NCI-H345 (cell line): ENCODE measurements around the gene OXT.
A peak's percentile ranks its signal among the peaks of the same experiment; 100 is the strongest.

Source experiments
- DNase-seq: peaks from one replicate; lab custom pipeline; 2025; lab: John Stamatoyannopoulos, UW

The OXT gene

DNA sequence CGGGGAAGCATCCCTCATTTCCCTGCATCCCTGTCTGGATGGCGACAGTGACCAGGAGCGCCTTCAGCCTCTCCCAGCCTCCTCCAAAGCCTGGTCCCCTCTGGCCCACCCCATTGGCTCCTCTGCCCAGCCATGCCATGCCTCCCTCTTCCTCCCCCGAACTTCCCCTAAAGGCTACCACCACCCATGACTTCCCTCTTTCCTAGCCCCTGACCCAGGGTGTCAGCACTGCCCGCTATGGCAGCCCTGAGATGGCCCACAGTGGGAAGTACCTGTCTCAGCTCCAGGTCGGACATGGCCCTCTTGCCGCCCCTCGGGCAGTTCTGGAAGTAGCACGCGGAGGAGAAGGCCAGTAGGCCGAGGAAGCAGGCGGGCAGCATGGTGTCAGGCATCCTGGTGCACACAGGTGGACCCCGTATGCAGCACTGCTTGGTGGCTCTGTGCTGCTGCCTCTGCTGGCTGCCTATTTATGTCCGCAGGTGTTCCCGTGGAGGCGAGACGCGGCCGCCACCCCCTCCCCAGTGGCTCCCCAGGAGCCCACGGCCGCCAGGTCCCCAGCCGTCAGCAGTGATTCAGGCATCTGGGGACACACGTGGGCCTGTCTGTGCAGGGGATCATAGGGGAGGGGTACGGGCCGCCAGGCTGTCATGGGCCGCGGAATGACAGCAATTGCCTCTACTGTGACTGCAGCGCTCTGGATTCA is 13.0 kb downstream of the OXT start, which contains the start of gene AVP:
Gene AVP, minus strand, starts transcription at position 442 of the 703 bp plus-strand sequence. Its CDS starts 50 bp downstream, at position 392.
- no peak for DNase-seq

DNA sequence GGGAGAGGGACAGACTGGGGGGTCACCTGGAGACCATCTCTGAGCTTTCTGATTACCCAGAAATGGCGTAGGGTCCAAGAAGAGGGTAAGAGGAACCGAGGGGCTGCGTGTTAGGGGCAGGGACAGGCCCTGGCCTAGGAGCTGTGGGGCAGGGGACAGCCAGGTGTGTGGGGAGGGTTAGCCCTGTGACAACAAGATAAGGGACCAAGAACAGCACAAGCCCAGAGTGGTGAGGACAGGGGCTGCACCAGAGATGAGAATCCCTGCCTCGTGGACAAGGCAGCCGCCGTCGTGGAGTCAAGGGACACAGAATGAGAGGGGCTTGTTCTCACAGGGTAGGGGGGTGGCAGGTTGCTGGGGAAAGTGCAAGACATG is 13.6 kb downstream of the OXT start:
- no peak for DNase-seq

DNA sequence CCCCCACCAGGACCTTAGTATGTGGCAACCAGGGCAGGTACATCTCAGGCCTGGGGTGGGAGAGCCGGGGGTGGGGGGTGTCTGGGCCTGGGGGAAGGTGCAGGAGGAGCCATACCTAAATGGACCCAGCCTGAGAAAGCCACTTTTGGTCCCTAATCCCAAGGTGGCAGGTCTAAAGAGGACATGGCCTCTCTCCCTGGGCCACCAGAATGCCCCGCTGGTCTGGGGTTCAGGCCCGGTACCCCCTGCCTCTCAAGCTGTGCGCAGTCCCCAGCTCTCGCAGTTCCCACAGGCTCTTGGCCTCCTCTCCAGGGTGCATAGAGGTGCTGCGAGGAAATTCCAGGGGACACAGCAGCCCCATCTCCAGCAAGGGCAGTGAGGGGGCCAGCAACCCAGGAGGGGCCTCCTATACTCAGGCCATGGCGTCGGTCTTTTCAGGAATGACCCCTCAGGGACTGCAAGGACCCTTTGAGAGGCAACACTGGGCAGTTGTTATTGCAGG is 14.2 kb downstream of the OXT start:
- DNase-seq, result no peak

DNA sequence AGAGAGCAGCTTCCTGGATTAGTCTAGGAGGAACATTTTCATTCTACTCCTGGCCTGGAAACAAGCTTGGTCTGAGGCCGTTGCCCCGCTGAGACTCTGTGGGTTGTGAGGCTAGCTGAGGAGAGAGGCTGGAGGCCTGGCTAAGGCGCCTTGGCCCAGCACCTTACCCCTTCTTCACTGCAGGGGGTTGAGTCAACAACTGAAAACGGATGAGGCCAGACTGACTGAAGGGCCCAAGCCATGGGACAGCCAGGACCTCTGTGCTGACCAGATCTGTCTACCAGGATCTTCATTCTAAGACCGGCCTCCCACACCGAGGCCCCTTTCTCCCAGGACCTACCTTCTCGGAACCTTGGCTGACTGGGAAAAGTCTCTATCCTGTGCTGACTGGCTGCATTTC is 16.6 kb downstream of the OXT start:
- no peak for DNase-seq

DNA sequence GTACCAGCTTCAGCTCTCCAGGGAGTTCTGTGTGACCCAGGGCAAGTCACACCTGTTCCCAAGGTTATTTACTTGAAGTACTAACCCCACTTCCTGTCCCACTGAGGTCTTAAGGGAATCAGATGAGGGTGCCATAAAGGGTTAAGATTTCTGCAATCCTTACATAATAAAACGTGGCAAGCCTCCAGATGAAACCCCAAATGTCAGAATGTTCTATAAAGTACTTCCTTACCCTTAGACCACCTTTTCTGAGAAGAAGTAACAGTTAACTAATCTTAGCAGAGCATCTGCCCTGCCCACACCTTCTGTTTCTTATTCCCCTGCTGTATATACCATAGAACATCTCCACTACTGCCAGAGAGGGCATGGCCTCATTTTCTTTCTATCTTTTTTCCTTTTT is 19.1 kb downstream of the OXT start:
- no peak for DNase-seq

DNA sequence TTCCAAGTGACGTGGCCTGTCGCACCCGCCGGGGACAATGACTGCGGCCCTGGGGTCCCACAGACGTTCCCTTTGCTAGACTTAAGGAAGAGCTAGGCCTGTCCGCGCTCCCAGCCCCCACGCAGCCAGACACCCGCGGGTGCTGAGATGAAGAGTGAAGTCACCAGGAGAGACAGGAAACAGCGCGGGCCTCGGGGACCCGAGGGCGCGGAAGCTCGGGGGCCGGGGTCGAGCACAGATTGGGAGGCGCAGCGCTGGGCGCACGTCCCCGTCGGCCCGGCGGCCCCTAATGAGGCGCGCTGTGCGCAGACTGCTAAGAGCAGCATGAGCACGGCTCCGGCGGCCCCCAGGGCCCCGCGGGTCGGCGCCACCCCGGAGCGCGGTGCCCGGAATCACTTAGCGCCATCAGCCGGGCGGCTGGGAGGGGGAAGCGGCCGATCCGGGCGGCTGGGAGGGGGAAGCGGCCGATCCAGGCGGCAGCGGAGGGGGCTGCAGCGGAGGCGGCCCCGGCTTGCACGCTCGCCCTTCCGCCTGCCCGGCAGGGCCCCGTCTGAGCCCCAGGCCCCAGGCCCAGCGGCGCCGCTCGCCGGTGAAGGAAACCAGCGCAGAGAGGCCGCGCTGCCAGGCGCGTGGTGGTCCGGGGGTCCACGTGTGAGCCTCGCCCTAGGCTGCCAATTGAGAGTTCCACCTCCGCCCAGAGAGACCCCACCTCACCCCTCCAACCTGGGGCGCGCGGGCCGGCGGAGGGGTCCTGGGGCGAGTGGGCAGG is 21.4 kb downstream of the OXT start:
- no peak for DNase-seq

DNA sequence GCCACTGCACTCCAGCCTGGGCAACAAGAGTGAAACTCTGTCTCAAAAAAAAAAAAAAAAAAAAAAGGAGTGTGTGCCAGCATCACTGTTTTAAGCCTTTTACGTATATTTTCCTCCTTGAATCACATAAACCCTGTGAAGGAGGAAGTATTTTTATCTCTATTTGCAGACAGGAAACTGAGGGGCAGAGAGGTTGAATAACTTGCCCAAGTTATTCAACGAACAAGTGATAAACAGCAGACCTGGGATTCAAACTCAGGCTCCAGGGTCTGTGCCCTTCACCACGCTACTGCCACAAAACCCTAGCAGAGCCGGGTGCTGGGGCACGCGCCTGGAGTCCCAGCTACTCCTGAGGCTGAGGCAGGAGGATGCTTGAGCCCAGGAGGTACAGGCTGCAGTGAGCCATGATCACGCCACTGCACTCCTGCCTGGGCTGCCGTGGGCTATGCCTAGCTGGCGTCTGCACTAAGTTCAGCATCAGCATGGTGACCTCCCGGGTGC is 22.5 kb downstream of the OXT start:
- no peak for DNase-seq

DNA sequence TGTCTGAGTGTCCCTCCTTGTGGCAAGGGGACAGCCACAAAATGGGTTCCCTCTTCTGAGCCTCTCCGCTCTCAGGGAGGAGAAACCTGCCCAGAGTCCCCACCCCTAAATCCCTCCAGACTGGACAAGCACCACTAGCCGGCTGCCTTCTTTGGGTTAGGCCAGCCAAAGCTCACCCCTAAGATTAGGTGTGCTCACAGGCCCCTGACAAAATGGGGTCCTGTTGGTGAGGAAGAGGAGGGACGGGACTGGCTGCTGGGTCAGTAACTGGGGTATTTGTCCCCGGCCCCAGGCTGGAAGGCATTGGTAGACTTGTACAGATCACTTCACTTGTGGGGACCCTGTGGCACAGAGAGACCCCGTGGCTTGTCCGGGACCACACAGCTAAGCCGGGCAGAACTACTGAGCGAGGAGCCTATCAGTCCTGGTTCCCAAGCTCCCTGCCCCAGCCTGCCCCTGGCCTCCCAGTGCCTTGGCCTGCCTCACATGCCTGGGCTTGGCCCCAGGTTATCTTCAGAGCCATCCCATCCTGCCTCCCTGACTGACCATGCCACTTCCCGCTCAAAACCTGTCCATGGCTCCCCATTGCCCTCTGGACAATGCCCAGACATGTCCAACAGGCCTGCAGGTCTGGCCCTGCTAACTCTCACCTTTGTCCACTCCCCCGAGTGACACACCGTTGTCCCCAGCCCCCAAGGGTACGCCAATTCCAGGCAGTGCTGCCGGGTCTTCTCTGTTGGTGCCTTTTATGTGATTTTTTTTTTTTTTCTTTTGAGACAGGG is 23.6 kb downstream of the OXT start:
- DNase-seq, result no peak

DNA sequence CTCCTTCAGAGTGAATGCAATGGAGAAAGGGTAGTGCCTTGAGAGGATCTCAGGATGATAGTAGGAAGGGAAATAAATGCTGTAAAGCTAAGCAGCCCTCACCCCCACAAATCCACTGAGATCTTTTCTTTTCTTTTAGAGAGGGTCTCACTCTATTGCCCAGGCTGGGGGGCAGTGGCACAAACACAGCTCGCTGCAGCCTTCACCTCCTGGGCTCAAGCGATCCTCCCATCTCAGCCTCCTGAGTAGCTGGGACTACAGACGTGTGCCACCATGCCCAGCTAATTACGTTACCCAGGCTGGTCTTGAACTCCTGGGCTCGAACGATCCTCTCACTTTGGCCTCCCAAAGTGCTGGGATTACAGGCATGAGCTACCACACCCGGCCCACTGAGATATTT is 29.1 kb downstream of the OXT start:
- DNase-seq, result no peak

DNA sequence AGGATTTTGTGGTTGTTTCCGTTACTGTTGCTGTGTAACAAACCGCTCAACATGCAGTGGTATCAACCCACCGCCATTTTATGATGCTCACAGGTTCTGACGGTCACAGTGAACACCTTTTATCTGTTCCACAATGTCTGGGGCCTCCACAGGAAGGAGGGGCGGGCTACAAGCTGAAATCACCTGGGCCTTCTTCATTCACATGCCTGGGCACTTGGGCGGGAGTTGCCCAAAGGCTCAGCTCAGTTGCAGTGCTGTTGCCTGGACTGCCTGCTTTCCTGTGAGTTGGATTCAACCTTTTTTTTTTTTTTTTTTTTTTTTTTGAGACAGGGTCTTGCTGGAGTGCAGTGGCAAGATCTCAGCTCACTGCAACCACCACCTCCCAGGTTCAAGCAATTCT is 29.8 kb downstream of the OXT start:
- no peak for DNase-seq

DNA sequence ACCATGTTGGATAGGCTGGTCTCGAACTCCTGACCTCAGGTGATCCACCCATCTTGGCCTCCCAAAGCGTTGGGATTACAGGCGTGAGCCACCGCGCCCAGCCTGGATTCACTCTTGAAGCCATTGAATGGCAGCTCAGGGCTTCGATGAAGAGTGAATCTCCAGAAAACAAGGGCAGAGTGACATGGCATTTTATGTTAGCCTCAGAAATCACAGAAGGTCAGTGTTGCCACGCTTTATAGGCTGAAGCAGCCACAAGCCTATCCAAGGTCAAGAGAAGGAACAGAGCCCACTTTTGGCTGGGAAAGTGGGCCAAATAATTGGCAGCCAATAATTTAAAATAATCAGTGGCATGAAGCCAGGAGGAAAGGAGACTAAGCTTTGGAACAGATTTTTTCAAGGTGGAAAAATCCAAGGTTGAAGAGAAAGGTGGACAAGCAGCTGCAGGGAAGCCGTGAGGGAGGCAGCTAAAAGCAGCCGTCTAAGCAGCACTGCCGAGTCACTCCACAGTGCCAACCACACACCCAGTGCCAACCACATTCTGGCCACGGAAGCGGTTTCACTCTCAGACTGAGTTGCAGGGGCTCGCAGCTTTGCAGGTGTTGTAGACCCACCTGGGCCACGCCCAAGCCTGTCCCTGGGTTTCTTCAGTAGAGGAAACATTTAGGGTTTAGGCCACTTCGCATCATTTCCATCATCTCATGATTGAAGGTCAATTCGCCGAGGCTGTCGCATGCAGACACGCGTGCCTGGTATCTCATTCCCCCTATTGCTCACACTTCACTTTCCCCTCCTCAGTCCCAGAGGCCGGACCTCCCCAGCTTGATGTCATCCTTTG is 30.5 kb downstream of the OXT start:
- DNase-seq, result no peak

DNA sequence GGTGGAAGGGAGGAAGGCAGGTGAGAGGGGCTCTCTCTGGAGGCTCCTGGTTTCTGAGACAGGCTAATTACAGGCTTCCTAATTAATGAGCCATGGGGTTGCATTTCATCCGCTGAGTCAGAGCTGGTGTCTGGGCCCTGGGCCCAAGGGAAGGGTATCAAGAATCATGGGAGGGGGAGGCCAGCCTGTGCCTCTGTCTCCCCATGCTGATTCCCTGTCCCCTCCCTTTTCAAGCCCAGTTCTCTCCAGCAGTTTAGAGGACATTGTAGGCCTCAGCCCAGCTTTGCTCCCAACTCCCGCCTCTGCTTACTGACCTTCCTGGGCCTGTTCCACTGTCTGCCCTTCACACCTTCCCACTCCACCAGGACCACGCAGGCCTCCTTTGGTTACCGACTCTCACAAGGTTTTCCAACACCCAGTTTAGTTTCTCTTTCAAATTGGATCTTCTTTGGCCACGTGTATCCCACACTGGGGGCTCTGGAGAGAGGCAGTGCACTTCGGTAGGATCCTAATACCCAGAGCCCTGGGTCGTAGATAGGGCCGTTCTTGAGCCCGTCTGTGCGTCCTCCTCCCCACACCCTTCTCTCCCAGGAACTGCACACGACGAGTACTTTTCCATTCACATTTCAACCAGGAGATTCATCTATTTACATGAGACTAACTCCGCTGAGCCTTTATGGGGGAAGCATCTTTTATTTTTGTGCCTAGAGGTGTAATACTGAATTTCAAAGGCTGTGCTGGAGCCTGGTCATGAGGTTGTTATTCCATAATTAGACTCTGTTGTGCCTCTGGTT is 31.4 kb downstream of the OXT start:
- DNase-seq, result peak; percentile 19

DNA sequence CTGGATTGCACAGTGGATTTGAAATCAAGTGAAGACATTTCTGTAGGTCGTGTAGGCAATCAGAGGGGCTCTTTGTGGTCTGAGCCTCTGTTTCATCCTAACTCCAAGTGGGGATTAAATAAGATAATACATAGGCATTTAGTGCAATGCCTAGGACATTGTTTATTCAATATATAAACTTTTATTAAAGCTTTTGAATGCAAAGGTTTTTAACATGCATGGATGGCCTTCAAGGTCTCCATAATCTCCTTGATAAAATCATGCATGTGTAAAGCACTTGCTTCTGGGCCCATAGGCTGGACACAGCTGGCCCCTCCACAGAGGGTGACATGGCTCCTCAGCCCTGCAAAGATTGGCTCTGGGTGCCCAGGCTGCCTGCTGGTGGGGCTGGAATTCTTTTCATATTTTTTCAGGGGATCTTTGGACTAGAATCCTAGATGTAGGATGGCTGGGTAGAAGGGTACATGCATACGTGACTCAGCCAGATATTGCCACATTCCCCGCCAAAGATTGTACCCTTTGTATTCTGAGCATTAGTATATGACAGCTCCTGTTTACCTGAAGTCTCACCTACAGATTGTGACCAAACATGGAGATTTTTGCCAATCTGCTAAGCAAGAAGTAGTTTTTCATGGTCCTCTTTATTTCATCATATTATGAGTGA is 32.1 kb downstream of the OXT start:
- DNase-seq, result no peak

DNA sequence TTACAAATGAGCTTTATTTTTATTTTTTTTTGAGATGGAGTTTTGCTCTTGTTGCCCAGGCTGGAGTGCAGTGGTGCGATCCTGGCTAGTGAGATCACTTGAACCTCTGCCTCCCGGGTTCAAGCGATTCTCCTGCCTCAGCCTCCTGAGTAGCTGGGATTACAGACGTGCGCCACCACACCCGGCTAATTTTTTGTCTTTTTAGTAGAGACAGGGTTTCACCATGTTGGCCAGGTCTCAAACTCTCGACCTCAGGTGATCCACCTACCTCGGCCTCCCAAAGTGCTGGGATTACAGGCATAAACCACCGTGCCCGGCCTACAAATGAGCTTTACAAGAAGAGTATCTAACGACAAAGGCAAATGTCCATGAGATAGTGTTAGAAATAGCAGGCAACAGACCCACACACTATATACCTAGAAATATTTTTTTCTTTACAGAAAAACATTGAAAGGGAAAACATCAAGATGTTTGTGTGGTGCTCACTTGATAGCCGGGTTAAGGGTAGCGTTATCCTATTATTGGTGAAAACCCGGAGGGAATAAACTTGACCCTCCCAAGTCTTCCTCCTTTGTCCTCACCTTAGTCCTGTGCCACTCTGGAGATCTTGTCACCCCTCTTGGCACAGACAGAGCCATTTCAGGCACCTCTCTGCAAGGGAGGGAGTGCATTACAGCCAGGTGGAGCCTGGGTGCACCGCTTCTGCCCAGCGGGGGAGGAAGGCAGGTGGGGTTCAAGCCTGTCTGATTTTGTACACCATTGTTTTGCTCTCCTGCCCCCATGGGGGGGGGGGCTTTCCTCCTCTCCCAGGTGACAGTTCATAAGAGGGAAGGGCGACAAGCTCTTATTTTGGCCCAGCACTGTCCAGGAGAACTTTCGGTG is 34.1 kb downstream of the OXT start:
- peak; percentile 87 for DNase-seq

DNA sequence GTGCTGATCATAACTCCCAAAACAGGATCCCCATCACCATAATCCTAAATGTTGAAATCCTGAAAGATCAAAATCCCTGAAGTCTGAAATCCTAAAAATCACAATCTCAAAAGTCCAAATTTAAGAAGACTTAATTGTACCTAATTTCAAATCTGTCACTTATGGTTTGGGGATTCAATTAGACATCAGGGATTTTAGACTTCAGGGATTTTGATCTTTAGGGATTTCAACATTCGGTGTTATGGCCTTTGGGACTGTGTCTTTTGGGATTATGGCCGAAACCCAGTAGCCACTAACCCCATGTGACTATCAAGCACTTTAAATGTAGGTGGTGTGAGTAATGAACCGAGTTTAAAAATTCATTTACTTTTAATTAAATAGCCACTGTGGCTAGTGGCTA is 34.8 kb downstream of the OXT start:
- DNase-seq, result no peak

DNA sequence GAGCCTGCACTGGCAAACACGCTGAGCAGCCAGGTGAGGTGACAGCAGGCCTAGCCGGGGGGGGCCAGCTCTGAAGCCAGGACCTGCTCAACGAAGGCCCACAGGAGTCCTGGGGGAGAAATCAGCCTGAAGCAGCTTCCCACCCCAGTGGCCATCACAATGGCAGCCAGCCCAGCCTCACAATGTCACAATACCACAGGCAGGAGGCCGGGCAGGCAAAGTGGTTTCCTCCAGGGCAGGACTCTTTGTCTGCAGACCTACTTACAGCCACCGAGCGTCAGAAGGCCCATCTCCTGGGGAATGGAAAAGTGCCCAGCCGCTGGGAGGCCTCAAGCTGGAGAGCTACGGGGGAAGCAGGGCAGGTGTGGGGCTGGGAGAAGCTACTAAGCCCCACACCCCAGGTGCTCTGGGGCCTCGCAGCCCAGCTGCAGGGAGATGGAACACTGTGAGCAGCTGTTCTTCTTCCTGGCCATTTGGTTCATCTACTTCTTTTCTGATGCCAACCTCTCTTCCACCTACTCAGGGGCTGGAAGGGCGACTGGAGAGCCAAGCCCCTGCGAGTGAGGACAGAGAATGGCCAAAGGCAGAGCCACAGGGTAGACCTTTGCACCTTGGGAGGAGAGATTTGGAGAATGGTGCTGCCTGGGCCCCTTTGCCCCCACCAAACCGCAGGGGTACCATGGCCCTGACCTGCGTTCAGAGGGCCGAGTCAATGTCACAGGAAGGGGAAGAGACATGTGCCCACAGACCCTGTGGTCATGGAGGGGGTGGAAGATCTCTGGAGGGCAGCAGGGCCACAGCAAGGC is 35.4 kb downstream of the OXT start:
- DNase-seq, result peak; percentile 98

DNA sequence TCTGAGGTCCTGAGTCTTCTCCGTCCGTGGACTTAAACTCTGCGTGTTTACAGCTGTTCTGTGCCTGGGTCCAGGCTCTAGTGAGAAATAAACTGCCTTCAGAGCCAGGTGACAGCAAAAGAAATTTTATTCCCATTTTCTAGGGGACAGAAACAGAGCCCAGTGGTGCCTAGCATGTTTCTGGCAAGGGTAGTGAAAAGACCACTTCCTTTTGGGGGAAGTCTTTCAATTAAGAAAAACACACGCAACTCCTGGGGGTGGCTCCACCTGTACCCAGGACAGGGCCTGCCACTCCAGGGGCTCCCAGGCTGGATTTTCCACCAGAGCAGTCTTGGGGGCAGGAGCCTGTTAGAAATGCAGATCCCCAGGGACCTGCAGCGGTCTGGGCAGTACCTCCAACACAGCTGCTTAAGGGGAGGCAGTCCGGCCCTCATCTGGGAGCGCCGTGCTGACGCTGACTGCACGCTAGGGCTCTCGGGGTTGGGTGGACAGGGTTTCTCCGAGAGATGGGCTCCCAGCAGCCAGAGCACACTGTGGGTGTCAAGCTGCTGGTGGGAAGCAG is 36.1 kb downstream of the OXT start:
- no peak for DNase-seq
